ENCODE data around the gene PSMD11. TPM values are rescaled to one million over a fixed set of nuclear protein-coding genes. Genes with fewer than 3 reads are reported as not detected.
A peak's percentile ranks its signal among the peaks of the same experiment; 100 is the strongest.

The PSMD11 gene
- total RNA-seq, 2 experiments from 2014 or later: 110 to 139 TPM

DNA sequence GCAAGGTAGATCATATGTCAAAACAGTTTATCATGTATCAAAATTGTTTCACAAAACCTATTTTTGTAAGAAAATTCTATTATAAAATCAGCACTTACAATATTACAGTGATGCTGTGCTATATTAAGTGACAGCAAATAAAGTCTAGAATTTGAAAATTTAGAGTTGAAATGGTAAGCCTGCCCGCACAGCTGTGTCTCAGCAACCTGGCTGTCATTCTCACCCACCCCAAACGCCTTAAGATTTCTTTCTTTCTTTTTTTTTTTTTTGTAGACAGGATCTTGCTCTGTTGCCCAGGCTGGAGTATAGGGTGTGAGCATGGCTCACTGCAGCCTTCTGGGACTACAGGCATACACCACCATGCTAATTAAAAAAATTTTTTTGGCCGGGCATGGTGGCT is 69.3 kb downstream of the PSMD11 start:
- Mint-ChIP-seq H3K9me3 (ENCODE audit: low read depth) (no peaks in the 10 kb centered on the region), H3K4me1 (peaks cover 29% of the 10 kb centered on the region), H3K4me3 (no peak overlapping the region), H3K27me3 (peaks cover 2% of the 10 kb centered on the region), H3K36me3 (no peaks in the 10 kb centered on the region), H3K27ac (no peak overlapping the region)
- DNase-seq (no peak), ATAC-seq (no peak)
- CTCF ChIA-PET: interaction anchor here (1.3 kb wide), 1 partner anchor 40 kb away, joined by 4 read pairs; no protein-coding TSS in a partner anchor

DNA sequence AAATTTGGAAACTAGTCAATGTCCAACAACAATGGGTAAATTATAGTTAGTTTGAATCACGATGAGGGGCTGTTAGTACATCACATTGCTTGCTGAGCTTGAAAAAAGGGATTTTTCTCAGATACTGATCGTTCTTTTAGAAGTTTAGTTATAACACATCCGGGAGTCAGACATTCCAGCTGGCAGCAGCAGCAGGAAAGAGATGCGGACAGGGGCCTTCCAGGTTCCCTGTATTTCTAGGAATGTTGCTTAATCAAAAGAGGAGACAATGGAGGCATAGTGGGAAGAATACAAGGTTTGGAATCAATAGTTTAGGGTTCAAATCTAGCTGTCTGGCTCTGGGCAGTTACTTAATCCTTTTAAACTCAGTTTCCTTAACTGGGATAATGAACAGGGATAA is 70.3 kb downstream of the PSMD11 start:
- Mint-ChIP-seq H3K9me3 (ENCODE audit: low read depth) (no peaks in the 10 kb centered on the region), H3K27me3 (peaks cover 2% of the 10 kb centered on the region), H3K4me3 (no peak overlapping the region), H3K36me3 (no peaks in the 10 kb centered on the region), H3K4me1 (peaks cover 34% of the 10 kb centered on the region), H3K27ac (no peak overlapping the region)
- CTCF ChIA-PET: no interaction called here
- no peak for DNase-seq
- ATAC-seq: no peak

DNA sequence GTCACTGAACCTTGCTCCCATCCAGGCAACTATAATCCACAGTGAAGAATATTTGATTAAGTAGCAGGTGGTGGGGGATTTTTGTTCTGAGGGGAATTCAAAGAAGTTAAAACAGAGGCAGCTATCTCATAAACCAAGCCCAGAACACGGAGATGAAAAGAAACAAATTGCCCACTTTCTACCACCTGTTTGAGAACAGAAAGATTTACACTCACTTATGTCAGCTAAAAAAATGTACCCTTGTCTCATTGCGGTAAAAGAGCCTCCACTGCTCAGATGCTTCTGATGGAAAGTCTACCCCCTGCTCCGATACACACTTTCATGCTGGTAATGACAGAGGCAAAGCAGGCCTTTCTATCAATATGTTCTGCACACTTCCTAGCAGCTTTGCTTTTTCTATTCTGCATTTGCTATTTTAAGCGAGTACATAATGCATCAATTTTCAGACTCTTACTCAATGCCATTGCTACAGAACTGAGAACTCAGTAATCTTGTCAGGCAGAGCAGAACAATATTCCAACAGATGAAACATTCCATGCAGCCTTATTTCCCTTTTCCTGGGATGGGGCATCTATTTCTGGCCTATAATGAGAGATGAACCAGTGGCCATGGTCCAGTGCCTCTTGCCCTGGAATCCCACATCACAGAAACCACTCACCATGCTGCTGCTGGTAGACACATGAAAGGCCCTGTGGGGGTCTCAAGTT is 71.5 kb downstream of the PSMD11 start:
- Mint-ChIP-seq H3K4me3 (no peak overlapping the region), H3K4me1 (peaks cover 44% of the 10 kb centered on the region), H3K27ac (no peak overlapping the region), H3K36me3 (no peaks in the 10 kb centered on the region), H3K27me3 (peaks cover 2% of the 10 kb centered on the region), H3K9me3 (ENCODE audit: low read depth) (no peaks in the 10 kb centered on the region)
- CTCF ChIA-PET: no interaction called here
- ATAC-seq (no peak), DNase-seq (no peak)

DNA sequence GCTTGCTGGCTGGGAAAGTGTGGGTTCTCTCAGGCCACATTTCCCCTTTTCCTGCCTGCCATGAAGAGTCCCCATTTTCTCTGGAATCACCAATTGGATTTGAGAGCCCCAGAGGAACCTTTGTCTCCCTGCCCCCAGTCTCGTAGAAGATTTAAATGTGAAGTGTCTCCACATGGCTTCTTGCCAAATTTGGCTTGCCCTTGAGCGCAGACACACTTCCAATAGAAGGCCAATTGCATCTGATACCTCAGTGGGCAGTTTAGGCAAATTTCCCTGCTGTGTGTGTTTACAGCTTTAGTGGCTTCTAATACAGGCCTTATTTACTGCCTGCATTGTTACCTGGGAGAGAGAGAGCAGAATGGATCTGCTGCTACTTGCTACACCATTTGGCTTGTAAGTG is 72.1 kb downstream of the PSMD11 start:
- H3K27ac Mint-ChIP-seq: no peak overlapping the region
- no peak overlapping the region for H3K4me3 Mint-ChIP-seq
- no peak for DNase-seq
- CTCF ChIA-PET: interaction anchor here (1.5 kb wide), 1 partner anchor 11 kb away, joined by 4 read pairs; no protein-coding TSS in a partner anchor
- H3K9me3 Mint-ChIP-seq (ENCODE audit: low read depth): no peaks in the 10 kb centered on the region
- ATAC-seq: no peak
- no peaks in the 10 kb centered on the region for H3K36me3 Mint-ChIP-seq
- H3K27me3 Mint-ChIP-seq: no peaks in the 10 kb centered on the region
- peaks cover 49% of the 10 kb centered on the region for H3K4me1 Mint-ChIP-seq

DNA sequence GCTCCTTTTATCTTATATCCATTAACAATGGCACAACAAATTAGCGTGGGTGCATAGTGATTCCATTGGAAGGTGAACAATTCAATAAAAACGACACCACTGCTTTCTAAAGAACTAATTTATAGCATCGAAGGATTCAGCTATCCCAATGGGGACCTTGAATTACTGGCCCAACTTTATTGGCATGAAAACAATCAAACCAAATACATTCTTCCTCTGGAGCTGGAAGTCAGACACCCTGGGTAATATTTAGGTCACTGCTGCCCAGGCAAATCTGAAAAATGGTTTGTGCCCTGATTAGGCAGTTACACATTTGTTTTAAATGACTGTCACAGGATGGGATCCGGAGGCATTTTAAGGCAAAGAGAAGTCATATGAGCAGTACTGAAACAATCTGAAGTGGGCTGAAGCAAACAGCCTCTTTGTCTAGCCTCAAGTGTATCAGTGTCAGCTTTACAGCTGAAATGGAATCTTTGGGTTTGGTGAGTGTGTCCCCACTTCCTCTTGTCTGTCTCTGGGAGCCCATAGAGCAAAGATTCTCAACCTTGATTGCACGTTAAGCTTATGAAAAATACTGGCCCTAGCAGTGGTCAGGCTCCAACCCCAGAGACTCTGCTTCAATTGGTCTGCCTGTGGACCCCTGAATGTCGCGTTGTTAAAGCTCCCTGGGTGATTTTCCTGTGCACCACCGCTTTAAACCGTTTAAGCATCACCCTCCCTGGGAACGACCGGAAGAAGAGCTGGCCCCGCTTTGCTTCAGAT is 72.8 kb downstream of the PSMD11 start:
- H3K27ac Mint-ChIP-seq: peak overlapping the region; percentile 70
- DNase-seq (peak; percentile 56), ATAC-seq (peak; percentile 41)
- CTCF ChIA-PET: interaction anchor here (0.6 to 1.9 kb wide), 8 partner anchors 10 to 55 kb away, joined by 3 to 8 read pairs (median 4); partner anchors contain the start of gene CDK5R1
- H3K9me3 Mint-ChIP-seq (ENCODE audit: low read depth): no peaks in the 10 kb centered on the region
- H3K4me3 Mint-ChIP-seq: peak overlapping the region; percentile 41
- H3K27me3 Mint-ChIP-seq: no peaks in the 10 kb centered on the region
- peaks cover 50% of the 10 kb centered on the region for H3K4me1 Mint-ChIP-seq
- H3K36me3 Mint-ChIP-seq: no peaks in the 10 kb centered on the region

DNA sequence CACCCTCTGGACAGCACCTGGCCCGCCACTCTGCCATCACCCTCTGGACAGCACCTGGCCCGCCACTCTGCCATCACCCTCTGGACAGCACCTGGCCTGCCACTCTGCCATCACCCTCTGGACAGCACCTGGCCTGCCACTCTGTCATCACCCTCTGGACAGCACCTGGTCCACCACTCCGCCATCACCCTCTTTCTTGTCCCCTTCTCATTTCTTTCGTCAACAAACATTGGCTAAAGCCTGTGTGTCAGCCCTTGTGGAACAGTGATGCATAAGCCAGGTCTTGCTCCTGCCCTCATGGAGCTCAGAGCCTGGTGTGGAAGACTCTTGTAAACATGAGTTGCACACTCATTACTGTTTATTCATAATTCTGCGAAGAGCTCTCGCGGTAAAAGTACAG is 73.7 kb downstream of the PSMD11 start:
- no peak overlapping the region for H3K27ac Mint-ChIP-seq
- DNase-seq (no peak), ATAC-seq (no peak)
- no peak overlapping the region for H3K4me3 Mint-ChIP-seq
- peaks cover 59% of the 10 kb centered on the region for H3K4me1 Mint-ChIP-seq
- no peaks in the 10 kb centered on the region for H3K9me3 Mint-ChIP-seq (ENCODE audit: low read depth)
- H3K27me3 Mint-ChIP-seq: no peaks in the 10 kb centered on the region
- CTCF ChIA-PET: interaction anchor here (1.1 to 2.1 kb wide), 7 partner anchors 9 to 54 kb away, joined by 3 to 8 read pairs (median 4); partner anchors contain the start of gene CDK5R1
- H3K36me3 Mint-ChIP-seq: peaks cover 2% of the 10 kb centered on the region

DNA sequence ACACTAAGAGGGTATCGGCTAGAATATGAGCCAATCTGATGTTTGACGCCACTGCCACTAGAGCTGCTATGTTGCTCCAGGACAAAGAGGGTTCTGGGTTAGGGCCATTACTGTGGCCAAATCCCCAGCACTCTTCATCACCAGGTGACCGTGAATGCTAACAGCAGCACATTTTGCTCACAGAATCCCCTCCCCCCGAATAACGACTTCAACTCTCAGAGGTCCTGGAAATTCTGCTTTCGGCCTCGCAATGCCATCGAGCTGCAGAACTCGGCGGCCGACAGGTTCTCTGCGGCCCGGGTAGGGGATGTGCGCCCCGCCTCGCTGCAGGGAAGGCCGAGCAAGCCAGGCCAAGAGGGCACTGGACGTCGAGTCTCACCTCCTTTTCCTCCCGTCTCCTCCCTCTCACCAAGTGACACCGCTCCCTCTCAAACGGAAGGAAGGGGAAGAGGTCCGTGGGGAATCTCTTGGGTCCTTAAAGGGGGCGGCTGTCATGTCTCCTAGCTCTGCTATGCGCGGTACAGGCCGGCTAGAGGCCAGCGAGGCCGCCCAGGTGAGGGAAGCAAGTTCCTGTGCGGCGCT is 74.4 kb downstream of the PSMD11 start:
- Mint-ChIP-seq H3K4me1 (peaks cover 65% of the 10 kb centered on the region), H3K4me3 (no peak overlapping the region), H3K9me3 (ENCODE audit: low read depth) (no peaks in the 10 kb centered on the region), H3K27ac (peak overlapping the region; percentile 7), H3K36me3 (peaks cover 2% of the 10 kb centered on the region), H3K27me3 (no peaks in the 10 kb centered on the region)
- CTCF ChIA-PET: interaction anchor here (1.3 to 2.1 kb wide), 6 partner anchors 23 to 75 kb away, joined by 3 to 8 read pairs (median 6); partner anchors contain the start of genes CDK5R1 and PSMD11
- ATAC-seq (no peak), DNase-seq (no peak)

DNA sequence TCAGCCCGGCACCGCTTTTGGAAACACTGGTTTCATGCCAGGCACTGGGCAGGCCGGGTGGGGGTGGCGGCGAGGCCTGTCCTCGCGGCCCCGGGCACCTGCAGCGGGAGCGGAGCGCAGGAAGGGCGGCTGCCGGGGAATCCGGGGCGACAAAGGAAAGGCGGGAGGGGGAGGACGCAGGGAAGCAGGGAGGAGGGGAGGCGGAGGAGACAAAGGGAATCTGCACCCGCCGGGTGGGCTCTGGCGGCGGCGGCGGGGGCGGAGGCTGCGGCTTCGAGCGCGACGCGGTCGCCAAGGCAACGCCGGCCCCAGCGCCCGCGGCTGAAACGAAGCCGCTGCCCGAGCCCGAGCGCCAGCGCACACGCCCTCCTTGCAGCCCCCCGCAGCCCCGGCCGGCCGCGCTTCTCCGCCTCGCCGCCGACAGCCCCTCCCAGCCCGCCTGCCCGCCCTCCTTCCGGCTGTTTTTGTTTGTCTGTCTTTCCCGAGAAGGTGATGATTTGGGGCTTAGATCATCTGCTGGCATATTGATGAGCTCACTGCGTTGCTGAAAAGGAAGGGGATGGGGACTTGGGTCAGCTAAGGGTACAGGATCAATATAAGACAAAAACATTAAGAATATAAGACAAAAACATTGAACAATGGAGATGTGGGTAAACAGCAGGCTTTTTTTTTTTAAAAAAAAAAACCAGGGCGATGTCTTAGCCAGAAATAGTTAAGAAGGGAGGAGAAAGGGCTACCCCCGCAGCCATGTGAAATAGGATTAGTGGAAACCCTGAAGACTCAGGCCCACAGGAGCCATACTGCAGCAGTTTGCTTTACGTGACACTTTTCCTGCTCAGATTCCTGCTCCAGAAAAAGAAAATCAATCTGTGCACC is 75.2 kb downstream of the PSMD11 start:
- ATAC-seq: peak; percentile 12
- Mint-ChIP-seq H3K4me1 (peaks cover 71% of the 10 kb centered on the region), H3K27ac (peak overlapping the region; percentile 82), H3K4me3 (peak overlapping the region; percentile 72), H3K9me3 (ENCODE audit: low read depth) (no peaks in the 10 kb centered on the region), H3K36me3 (peaks cover 2% of the 10 kb centered on the region), H3K27me3 (no peaks in the 10 kb centered on the region)
- CTCF ChIA-PET: interaction anchor here (1.0 to 2.1 kb wide), 4 partner anchors 22 to 75 kb away, joined by 3 to 8 read pairs (median 5); partner anchors contain the start of gene PSMD11
- DNase-seq: peak; percentile 68

DNA sequence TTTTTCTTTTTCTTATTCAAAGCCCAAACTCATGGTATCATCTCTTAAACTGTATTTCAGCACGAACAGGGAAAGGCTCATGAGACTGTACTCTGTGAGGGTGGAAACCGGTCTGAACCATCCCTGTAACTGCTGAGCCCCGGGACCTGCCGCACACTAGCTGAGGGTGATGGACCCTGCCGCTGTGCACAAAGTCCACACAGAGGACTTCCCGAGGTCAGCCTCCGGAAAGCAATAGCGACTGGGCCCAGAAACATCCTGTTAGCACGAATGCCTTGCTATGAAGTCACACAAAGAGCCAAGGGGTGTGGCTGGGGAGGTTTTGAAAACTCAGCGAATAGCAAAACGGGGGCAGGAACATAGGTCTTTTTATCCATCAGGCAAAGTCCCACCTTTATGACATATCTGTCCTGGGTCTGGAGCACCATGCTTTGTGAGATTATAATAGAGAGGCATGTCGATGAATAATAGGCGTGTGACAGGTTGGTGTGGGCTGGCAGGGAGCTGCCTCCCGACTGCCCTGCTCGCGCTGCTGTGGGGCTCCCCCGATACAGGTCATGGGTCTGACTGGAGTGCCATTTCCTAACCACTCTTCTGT is 75.9 kb downstream of the PSMD11 start:
- Mint-ChIP-seq H3K27ac (peak overlapping the region; percentile 82), H3K27me3 (peaks cover 3% of the 10 kb centered on the region), H3K36me3 (peaks cover 2% of the 10 kb centered on the region), H3K9me3 (ENCODE audit: low read depth) (no peaks in the 10 kb centered on the region), H3K4me1 (peaks cover 76% of the 10 kb centered on the region), H3K4me3 (peak overlapping the region; percentile 72)
- ATAC-seq: peak; percentile 28
- peak; percentile 79 for DNase-seq
- CTCF ChIA-PET: interaction anchor here (0.9 to 1.6 kb wide), 3 partner anchors 21 to 58 kb away, joined by 3 to 6 read pairs (median 3); no protein-coding TSS in a partner anchor

DNA sequence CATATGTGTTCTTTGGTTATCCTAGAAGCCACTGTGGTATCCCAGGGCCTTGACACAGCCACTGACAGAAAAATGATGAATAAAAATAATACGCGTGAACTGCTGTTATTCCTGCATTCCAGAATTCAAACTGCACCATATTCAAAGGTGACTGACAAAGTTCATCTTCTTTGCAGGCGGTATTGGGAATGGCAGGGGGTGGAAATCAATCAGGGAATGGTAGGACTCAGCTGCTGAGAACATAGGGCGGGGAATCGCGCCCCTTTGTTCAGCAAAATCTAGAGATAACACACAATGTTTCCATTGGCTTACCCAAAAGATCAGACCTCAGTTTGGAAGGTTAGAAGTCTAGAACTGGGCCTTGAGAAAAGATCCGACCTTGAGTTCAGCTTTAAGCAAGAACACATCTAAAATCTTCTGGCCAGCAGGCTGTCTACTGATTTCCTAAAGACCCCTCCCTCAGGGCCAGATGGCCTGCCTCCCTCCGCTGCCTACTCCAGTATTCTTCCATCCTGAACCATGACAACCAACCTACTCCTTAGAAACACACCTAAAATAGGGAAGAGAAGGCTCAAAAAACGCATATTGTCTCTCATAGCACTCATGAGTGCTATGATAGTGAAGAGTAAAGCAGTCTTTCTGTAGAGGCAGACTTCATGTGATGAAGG is 76.6 kb downstream of the PSMD11 start:
- H3K27me3 Mint-ChIP-seq: peaks cover 9% of the 10 kb centered on the region
- H3K4me3 Mint-ChIP-seq: peak overlapping the region; percentile 72
- CTCF ChIA-PET: interaction anchor here (0.9 kb wide), 1 partner anchor 58 kb away, joined by 3 read pairs; no protein-coding TSS in a partner anchor
- H3K9me3 Mint-ChIP-seq (ENCODE audit: low read depth): no peaks in the 10 kb centered on the region
- H3K27ac Mint-ChIP-seq: peak overlapping the region; percentile 82
- peaks cover 2% of the 10 kb centered on the region for H3K36me3 Mint-ChIP-seq
- no peak for ATAC-seq
- H3K4me1 Mint-ChIP-seq: peaks cover 73% of the 10 kb centered on the region
- no peak for DNase-seq

DNA sequence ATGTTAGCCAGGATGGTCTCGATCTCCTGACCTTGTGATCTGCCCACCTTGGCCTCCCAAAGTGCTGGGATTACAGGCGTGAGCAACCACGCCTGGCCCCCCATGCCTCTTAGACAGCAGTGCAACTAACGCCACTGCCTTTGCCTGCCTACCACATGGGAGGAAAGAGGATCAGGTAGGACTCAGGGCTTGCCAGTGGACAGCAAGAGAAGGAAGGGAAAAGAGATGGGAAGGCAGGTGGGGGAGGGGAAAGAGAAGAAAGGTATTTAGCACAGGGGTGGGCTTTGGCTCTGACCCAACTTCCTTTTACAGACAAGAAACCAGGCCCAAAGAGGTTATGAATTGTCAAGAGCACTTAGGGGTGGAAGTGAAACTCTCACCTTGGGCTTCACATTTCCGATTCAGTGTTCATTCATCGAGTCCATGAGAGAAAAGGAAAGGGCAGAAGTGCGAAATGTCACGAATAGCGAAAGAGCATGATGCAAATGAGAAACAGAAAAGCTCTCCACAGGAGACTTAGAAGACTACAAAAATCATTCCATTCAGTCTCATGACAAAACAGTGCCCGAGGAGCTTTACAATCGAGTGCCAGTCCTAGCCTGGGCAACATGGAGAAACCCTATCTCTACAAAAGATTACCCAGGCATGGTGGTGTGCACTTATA is 78.8 kb downstream of the PSMD11 start:
- DNase-seq: peak; percentile 80

More for the DNA sequence above, 78.8 kb downstream of the PSMD11 start:
- peak overlapping the region; percentile 48 for H3K4me3 Mint-ChIP-seq
- peaks cover 2% of the 10 kb centered on the region for H3K36me3 Mint-ChIP-seq
- peaks cover 61% of the 10 kb centered on the region for H3K4me1 Mint-ChIP-seq
- CTCF ChIA-PET: interaction anchor here (1.1 to 3.3 kb wide), 12 partner anchors 19 to 85 kb away, joined by 3 to 35 read pairs (median 6); partner anchors contain the start of genes CDK5R1 and PSMD11
- peak; percentile 64 for ATAC-seq
- no peaks in the 10 kb centered on the region for H3K9me3 Mint-ChIP-seq (ENCODE audit: low read depth)
- peaks cover 19% of the 10 kb centered on the region for H3K27me3 Mint-ChIP-seq
- H3K27ac Mint-ChIP-seq: peak overlapping the region; percentile 88
